NCI-H460 (cell line): Measurements from ENCODE around the gene HTRA2. TPM values are rescaled to one million over a fixed set of nuclear protein-coding genes. Genes with fewer than 3 reads are reported as not detected.
"Not testable (repeated sequence)": the region's sequence is repeated elsewhere in the genome, so short reads cannot be mapped to it uniquely, and the experiment has no call there.

Experiments used
- DNase-seq: peaks from one replicate; pipeline ENCODE4 v3.0.0-alpha.2; 2016; ENCODE audit warnings: low read depth; ENCODE audit errors: extremely low read depth
- polyA plus RNA-seq: library from polyadenylated mRNA; depleted of rRNA; stranded (reverse); fragments of >200 nt; gene quantifications from 2 replicates; pipeline ENCODE4 v1.2.3, GENCODE V29; 2014; cell fraction: nucleus; rRNA removed
- total RNA-seq: library from RNA; depleted of rRNA; stranded (reverse); fragments of >200 nt; shearing (Covaris generic); gene quantifications from 2 replicates; pipeline ENCODE4 v1.2.3, GENCODE V29; 2014; rRNA removed

The HTRA2 gene
- 46.9 and 52.1 TPM in 2 replicates for total RNA-seq
- polyA plus RNA-seq, result 63.4 and 69.9 TPM in 2 replicates

GRCh38 chr2:74529357-74530238, at the start of gene HTRA2, which contains the start of gene AUP1:
HTRA2 (plus strand) TSS chr2:74529933; CDS start chr2:74530007, 74 bp downstream.
AUP1 (minus strand) TSS chr2:74529706; CDS start chr2:74529629, 77 bp downstream.
- DNase-seq, result peak; percentile 99

DNA sequence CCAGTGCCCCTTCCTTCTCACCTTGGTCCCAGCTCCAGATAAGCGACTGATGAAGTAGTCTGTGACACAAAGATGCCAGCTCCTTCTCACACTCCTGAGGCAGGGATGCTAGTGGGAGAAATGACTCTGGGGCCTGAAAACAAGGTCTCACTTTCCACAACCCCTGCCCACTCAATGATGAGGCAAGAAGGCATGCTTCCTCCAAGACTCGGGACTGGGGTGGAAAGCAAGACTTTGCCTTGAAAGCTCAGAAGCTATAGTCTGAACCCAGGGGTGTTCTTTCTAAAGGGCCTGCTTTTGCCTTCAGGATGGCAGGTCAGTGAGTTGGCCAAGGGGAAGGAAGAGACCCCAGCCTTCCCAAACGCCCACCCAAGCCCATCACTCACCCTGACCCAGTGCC, 48.3 kb upstream of the HTRA2 start:
- no peak for DNase-seq

DNA sequence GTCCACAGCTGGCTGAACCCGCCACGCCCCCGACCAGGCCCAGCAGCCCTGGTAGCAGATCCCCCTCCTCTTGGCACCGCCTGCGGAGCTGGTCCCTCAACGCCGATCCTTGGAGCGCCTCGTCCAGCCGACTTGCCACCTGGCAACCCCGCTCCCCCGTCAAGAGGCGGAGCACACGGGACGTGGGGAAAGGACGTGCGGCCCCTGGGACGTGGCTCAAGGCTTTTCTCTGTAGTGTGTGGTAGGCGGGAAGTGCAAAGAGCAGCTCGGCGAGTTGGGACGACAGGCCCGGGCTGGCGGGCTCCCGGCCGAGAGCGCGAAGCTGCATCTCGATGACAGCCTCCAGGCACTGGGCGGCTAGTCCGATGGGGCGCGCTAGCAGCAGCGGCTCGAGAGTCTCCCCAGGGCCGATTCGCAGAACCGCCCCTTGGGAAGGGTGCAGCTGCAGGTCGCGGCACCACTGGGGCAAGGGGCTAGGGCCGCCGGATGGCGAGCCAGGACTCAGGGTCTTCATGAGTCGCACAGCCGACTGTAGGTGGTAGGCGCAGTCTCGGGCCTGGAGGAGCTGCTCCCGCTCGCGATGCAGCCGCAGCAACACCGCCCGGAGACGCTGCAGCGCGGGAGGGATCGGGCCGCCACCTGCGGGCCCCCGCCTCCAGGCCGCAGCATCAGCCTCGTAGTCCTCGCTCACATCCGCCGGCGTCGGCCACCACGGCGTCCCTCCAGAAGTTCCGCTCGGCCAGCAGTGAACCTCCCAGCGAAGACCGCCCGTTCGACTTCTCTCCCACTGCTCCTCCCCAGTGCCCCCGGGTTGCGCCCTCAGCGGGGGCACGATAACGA, 47.6 kb upstream of the HTRA2 start:
- no peak for DNase-seq

- peak; percentile 94 for DNase-seq
Observed at GRCh38 chr2:74482801-74483674, 46.7 kb upstream of the HTRA2 start, which contains the start of the genes CCDC142 and TTC31. CCDC142 (minus strand) TSS chr2:74482998; CDS start chr2:74482837, 161 bp downstream. TTC31 (plus strand) TSS chr2:74483081; CDS start chr2:74483096, 15 bp downstream.

- not testable (repeated sequence) for DNase-seq
Observed at GRCh38 chr2:74483675-74484164, 46.0 kb upstream of the HTRA2 start.

- no peak for DNase-seq
Observed at GRCh38 chr2:74486141-74486540, 43.6 kb upstream of the HTRA2 start.

GRCh38 chr2:74488643-74489481, 40.9 kb upstream of the HTRA2 start:
- no peak for DNase-seq

- no peak for DNase-seq
Observed at GRCh38 chr2:74489906-74490305, 39.8 kb upstream of the HTRA2 start.

DNA sequence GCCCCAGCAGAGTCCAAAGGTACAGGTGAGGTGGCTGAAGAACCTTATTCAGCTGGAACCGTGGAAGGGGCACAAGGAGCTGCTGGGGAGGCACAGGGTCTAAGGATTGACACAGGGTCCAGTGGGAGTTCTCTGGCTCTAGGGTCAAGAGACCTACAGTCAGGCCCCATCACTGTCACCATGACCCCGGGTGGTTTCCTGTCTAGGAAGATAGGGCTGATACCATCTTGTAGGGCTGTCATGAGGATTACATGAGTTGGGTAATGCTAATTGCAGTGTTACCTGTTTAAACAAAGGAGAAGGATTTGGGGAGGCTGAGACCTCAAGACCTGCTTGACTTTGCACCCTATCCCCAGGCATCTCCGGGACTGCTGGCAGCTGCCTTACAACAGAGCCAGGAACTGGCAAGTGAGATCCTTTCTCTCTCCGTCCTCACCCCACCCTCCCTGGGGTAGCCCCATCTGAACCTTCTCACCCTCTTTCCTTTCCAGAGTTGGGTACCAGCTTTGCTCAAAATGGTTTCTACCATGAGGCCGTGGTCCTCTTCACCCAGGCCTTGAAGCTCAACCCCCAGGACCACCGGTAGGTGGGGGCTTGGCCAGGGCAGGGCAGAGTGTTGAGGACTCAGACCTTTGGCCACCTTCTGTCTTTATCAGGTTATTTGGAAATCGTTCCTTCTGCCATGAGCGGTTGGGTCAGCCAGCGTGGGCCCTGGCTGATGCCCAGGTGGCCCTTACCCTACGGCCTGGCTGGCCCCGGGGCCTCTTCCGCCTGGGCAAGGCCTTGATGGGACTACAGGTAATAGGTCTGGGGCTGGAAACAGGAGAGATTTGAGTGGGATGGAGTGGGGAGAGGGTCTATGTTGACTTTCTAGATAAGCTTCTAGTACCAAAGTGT, 37.8 kb upstream of the HTRA2 start:
- no peak for DNase-seq

DNA sequence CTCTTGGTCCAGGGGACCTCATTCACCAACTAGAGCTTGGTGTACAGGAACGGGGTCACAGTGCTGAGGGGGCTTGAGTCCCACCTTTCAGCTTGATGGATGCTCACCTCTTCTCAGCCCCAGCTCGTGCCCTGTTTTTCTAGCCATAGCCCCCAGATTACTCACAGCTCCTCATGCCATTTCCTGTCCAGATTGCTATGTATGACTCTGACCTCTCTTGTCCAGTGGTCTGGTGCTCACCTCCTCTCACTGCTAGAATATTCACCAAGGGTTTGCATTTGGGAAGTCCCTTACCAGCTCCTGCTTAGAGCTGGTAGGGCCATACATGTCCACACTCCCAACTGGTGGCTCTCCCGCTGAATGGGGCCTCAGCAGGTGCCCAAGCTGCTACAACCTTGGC, 36.2 kb upstream of the HTRA2 start:
- DNase-seq, result no peak

DNA sequence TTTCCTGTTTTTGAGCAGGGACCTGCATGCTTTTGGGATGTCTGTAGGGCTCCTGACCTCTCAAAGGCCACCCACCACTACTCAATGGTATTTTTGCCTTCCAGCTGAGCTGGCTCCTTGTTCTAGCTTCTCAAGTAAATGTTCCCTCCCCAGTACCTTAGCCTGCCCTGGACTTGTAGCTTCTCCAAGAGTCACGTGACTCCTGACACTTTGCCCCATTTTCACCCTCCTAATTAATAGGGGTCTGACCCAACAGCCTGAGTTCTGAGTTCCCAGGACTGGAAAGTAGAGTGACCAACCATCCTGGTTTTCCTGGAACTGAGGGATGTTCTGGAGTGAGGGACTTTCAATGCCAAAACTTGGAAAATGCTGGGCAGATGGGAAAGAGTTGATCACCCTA, 34.3 kb upstream of the HTRA2 start:
- DNase-seq, result no peak

DNA sequence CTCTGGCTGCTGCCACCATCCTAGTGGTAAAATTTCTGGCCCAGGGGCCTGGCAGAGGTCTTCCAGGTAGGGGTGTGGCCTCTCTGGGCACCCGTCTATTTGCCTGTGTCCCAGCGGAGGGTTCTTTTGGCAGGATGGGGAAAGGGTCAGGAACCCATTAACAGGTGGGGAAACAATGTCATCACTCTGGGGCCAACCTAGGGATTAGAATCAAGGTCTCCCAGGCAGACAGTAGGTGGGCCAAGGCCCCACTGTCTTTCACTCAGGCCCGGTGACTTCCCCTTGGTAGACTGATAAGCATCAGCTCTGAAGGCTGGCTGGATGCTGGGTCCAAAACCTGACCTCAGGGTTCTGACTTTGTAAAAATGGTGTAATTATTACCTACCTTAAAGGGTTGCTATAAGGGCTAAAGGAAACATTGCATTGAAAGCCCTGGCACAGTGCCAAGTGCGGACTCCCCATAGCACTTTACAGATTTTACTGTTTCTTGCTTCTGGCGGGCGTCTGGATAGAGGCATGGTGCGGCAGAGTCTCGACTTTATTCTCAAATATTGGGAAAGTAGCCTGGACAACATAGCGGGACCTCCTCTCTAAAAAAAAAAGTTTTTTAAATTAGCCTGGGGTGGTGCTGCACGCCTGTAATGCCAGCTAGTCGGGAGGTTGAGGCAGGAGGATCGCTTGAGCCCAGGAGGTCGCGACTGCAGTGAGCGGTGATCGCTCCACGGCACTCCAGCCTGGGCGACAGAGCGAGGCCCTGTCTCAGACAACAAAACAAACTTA, 32.5 kb upstream of the HTRA2 start:
- DNase-seq, result no peak

DNA sequence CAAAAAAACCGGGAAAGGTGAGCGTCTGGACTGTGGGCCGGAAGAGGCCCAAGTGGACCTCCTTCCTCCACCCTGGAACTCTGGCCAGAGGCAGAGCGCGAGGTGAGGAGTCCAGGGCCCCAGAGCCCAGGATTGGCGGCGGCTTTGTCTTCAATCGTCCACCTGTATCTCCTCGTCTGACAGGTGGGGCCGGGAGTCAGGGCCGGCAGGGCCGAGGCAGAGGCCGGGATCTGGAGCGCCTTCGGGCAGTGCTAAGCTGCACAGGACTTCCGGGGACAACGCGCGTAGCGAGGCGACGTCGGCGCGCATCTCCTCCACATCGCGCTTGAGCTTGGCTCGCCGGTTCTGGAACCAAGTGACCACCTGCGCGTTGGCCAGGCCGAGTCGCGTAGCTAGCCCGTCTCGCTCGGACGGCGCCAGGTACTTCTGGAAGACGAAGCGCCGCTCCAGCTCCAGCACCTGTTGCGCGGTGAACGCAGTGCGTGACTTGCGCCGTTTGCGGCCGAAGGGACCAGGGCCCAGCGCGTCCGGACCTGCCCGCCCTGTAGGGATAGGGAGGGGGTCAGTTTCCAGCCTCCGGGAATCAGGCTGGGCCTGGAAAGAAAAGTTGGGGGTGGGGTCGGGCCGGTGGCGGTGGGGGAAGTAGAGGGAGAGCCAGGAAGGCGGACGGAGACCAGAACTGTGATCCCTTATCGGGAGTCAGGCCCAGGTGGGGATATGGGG, 31.8 kb upstream of the HTRA2 start:
- DNase-seq, result no peak

DNA sequence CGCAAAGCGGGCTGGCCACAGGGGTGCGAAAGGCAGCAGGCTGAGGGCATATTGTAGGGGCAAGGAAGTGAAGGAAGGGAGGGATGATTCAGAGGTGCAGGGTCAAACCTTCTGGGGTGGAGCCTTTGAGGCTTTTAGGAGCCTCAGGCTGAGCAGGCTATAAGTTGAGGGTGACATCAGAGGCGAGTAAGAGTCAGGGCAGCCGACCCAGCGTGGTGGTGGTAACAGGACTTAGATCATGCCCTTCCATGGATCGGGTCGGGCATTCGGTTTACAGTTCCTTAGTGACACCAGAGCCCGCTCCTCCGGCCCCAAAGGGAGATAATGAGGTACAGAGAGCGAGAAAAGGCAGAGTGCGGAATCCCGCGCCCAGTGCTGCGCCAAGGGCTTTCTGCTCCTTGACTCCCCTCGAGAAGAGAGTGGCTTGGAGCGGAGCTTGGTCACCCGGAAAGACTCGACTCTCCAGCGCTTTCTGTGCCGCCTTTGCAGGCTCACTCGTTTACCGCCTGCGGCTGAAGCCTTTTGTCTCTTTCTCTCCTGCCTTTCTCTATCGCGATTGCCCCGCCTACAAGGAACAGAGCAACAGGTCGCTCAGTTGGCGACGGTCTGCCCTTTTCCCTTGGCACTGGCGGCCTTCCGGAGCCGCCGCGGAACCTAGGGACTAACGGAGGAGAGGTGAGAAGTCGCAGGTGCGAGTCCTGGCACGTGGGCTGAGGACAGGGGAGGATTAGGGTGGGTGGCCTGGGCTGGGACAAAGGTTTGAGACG, 31.1 kb upstream of the HTRA2 start:
- no peak for DNase-seq

GRCh38 chr2:74499267-74499939, 30.3 kb upstream of the HTRA2 start, which contains the start of gene LBX2:
LBX2 (minus strand) TSS chr2:74499603; CDS start chr2:74499537, 66 bp downstream.
- DNase-seq, result no peak
